Ascending aorta (tissue), 2 donors: ENCODE results near the gene TRAPPC11. TPM values are rescaled to one million over a fixed set of nuclear protein-coding genes. Genes with fewer than 3 reads are reported as not detected.

Source experiments
- DNase-seq, 2 donors: peaks; one replicate each; pipeline ENCODE4 v3.0.0-alpha.2; 2019; ENCODE audit warnings: low spot score in 2 of 2
- H3K27ac ChIP-seq, 2 donors: fragments of 200-600 bp; sonication (generic); one replicate each; pipeline ENCODE4 v1.5.1; 2016 to 2017; ENCODE audit warnings: mild to moderate bottlenecking in 1 of 2
- H3K27me3 ChIP-seq: fragments of 200-600 bp; sonication (generic); one replicate; pipeline ENCODE4 v1.5.1; 2017
- H3K36me3 ChIP-seq, 2 donors: fragments of 200-600 bp; sonication (generic); one replicate each; pipeline ENCODE4 v1.5.1; 2016
- H3K4me1 ChIP-seq, 2 donors: fragments of 200-600 bp; sonication (generic); one replicate each; pipeline ENCODE4 v1.5.1; 2016 to 2017; ENCODE audit warnings: mild to moderate bottlenecking in 1 of 2
- H3K4me3 ChIP-seq, 2 donors: fragments of 200-600 bp; sonication (generic); one replicate each; pipeline ENCODE4 v1.5.1; 2016 to 2017; ENCODE audit warnings: mild to moderate bottlenecking in 1 of 2
- H3K9me3 ChIP-seq, 2 donors: fragments of 200-600 bp; sonication (generic); one replicate each; pipeline ENCODE4 v1.5.1; 2016
- intact Hi-C: fragments of 100-400 bp; cut with DNase I; formaldehyde crosslinking; loops from one replicate; pipeline ENCODE4 v1.15.1; 2023
- total RNA-seq: library from RNA; depleted of rRNA; stranded (reverse); fragments of >200 nt; gene quantifications from one replicate; pipeline ENCODE4 v1.1.0, GENCODE V29; 2016
- TF ChIP-seq, protein P1 (sequence below), 3 experiments: fragments of 200-600 bp in 2 of 3; fragments of 450-650 bp in 1 of 3; sonication (generic) in 2 of 3; IDR thresholded peaks; one replicate each; pipeline ENCODE4 v1.5.1; 2016 to 2019; ENCODE audit warnings: antibody characterized with exemption in 3 of 3, mild to moderate bottlenecking in 1 of 3, moderate library complexity in 1 of 3

TRAPPC11 gene
- total RNA-seq, 1 donor from 2014 or later, result 124 TPM

- Histone ChIP-seq H3K9me3 (no peaks in the 10 kb centered on the region), H3K27me3 (no peaks in the 10 kb centered on the region), H3K27ac (no peak overlapping the region), H3K4me1 (no peaks in the 10 kb centered on the region), H3K36me3 (no peaks in the 10 kb centered on the region), H3K4me3 (no peak overlapping the region)
- TF ChIP-seq, protein P1, sequence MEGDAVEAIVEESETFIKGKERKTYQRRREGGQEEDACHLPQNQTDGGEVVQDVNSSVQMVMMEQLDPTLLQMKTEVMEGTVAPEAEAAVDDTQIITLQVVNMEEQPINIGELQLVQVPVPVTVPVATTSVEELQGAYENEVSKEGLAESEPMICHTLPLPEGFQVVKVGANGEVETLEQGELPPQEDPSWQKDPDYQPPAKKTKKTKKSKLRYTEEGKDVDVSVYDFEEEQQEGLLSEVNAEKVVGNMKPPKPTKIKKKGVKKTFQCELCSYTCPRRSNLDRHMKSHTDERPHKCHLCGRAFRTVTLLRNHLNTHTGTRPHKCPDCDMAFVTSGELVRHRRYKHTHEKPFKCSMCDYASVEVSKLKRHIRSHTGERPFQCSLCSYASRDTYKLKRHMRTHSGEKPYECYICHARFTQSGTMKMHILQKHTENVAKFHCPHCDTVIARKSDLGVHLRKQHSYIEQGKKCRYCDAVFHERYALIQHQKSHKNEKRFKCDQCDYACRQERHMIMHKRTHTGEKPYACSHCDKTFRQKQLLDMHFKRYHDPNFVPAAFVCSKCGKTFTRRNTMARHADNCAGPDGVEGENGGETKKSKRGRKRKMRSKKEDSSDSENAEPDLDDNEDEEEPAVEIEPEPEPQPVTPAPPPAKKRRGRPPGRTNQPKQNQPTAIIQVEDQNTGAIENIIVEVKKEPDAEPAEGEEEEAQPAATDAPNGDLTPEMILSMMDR (IDR thresholded peaks at IDR 0.05), result no peak
- intact Hi-C loops, result no loop called here
- no peak for DNase-seq
These were observed 69.9 kb downstream of the TRAPPC11 start for GRCh38 chr4:183729069-183729406.

GRCh38 chr4:183729430-183730328 lies 70.6 kb downstream of the TRAPPC11 start:
- Histone ChIP-seq H3K36me3 (no peaks in the 10 kb centered on the region), H3K9me3 (no peaks in the 10 kb centered on the region), H3K27ac (no peak overlapping the region), H3K4me1 (no peaks in the 10 kb centered on the region), H3K4me3 (no peak overlapping the region), H3K27me3 (no peaks in the 10 kb centered on the region)
- no peak for DNase-seq
- intact Hi-C loops, result no loop called here
- TF ChIP-seq, protein P1 (IDR thresholded peaks at IDR 0.05), result no peak

- Histone ChIP-seq H3K4me1 (no peaks in the 10 kb centered on the region), H3K27ac (no peak overlapping the region), H3K36me3 (no peaks in the 10 kb centered on the region), H3K27me3 (no peaks in the 10 kb centered on the region), H3K9me3 (no peaks in the 10 kb centered on the region), H3K4me3 (no peak overlapping the region)
- no peak for DNase-seq
- TF ChIP-seq, protein P1 (IDR thresholded peaks at IDR 0.05), result no peak
- intact Hi-C loops, result no loop called here
These were observed 73.2 kb downstream of the TRAPPC11 start for GRCh38 chr4:183732296-183732695.

GRCh38 chr4:183733181-183733580 lies 74.1 kb downstream of the TRAPPC11 start:
- TF ChIP-seq, protein P1 (IDR thresholded peaks at IDR 0.05), result no peak
- Histone ChIP-seq H3K4me1 (no peaks in the 10 kb centered on the region), H3K27ac (no peak overlapping the region), H3K9me3 (no peaks in the 10 kb centered on the region), H3K4me3 (no peak overlapping the region), H3K36me3 (no peaks in the 10 kb centered on the region), H3K27me3 (no peaks in the 10 kb centered on the region)
- intact Hi-C loops, result no loop called here
- DNase-seq, result no peak

- no peaks in the 10 kb centered on the region for H3K9me3 ChIP-seq
- H3K27ac ChIP-seq, result no peak overlapping the region
- no peaks in the 10 kb centered on the region for H3K27me3 ChIP-seq
- no peak for DNase-seq
- no peaks in the 10 kb centered on the region for H3K36me3 ChIP-seq
- TF ChIP-seq, protein P1 (IDR thresholded peaks at IDR 0.05), result no peak
- no peak overlapping the region for H3K4me3 ChIP-seq
- intact Hi-C loops, result no loop called here
- no peaks in the 10 kb centered on the region for H3K4me1 ChIP-seq
These were observed 79.1 kb downstream of the TRAPPC11 start for GRCh38 chr4:183738081-183738673.
